GM12878 (cell line): ENCODE measurements around the gene MED10.

Experiments used
- ATF2 ChIP-seq: IDR thresholded peaks from 2 replicates; pipeline ENCODE4 v1.6.1; 2012; ENCODE audit warnings: low read length, inconsistent platforms
- CREM ChIP-seq: IDR thresholded peaks from 2 replicates; pipeline ENCODE4 v1.6.1; 2014; ENCODE audit warnings: antibody characterized with exemption, low read depth
- CTCF ChIP-seq, 3 experiments: IDR thresholded peaks in 2 of 3; conservative IDR thresholded peaks in 1 of 3; 2 replicates each; pipeline ENCODE4 v1.5.1; 2011; ENCODE audit warnings: low read depth in 3 of 3, low read length in 3 of 3, mild to moderate bottlenecking in 3 of 3, control low read depth in 2 of 3, moderate library complexity in 2 of 3, inconsistent platforms in 1 of 3, mixed read lengths in 1 of 3; ENCODE audit not compliant: control insufficient read depth in 2 of 3, insufficient read depth in 1 of 3; ENCODE audit errors: extremely low read depth in 1 of 3
- EZH2 ChIP-seq: IDR thresholded peaks from 2 replicates; pipeline ENCODE4 v1.6.1; 2012; ENCODE audit warnings: low read depth, mild to moderate bottlenecking, control low read depth, inconsistent platforms, low read length, borderline replicate concordance; ENCODE audit not compliant: control insufficient read depth
- HDGF ChIP-seq: fragments of 450-650 bp; IDR thresholded peaks from 2 replicates; pipeline ENCODE4 v1.6.1; 2016; ENCODE audit warnings: antibody characterized with exemption
- IKZF2 ChIP-seq, 2 experiments: fragments of 450-650 bp; IDR thresholded peaks; 2 replicates each; pipeline ENCODE4 v1.6.1; 2017; ENCODE audit warnings: mild to moderate bottlenecking in 2 of 2, moderate library complexity in 2 of 2
- POLR2AphosphoS5 ChIP-seq: IDR thresholded peaks from 2 replicates; pipeline ENCODE4 v1.6.1; 2011; ENCODE audit warnings: mild to moderate bottlenecking, low read length, inconsistent platforms
- POU2F2 ChIP-seq: IDR thresholded peaks from 3 replicates; pipeline ENCODE4 v1.6.1; 2011; ENCODE audit warnings: low read depth, mild to moderate bottlenecking, low read length, borderline replicate concordance
- SIX5 ChIP-seq: IDR thresholded peaks from 2 replicates; pipeline ENCODE4 v1.6.1; 2011; ENCODE audit warnings: mild to moderate bottlenecking, low read depth, low read length, moderate library complexity; ENCODE audit not compliant: severe bottlenecking
- USF2 ChIP-seq: IDR thresholded peaks from 2 replicates; pipeline ENCODE4 v1.6.1; 2011; ENCODE audit warnings: low read depth, low read length, improper control_type of control experiment, borderline replicate concordance
- ZNF207 ChIP-seq: fragments of 450-650 bp; IDR thresholded peaks from 2 replicates; pipeline ENCODE4 v1.6.1; 2014; ENCODE audit warnings: antibody characterized with exemption, mild to moderate bottlenecking, borderline replicate concordance
- ZNF274 ChIP-seq: IDR thresholded peaks from one replicate; pipeline ENCODE4 v1.8.0; 2011; ENCODE audit not compliant: insufficient read length, insufficient read depth

GRCh38 chr5:6410421-6410820, 32.1 kb upstream of the MED10 start:
- TF ChIP-seq USF2 (no peak), CTCF (IDR thresholded peaks at IDR 0.05 in 2 of 3, conservative IDR thresholded peaks at IDR 0.05 in 1 of 3; ENCODE audit: control insufficient read depth in 2 of 3, extremely low read depth in 1 of 3, insufficient read depth in 1 of 3, low read depth in 3 of 3, low read length in 3 of 3) (no peak), POU2F2 (no peak), HDGF (no peak), ZNF274 (no peak), SIX5 (no peak), POLR2AphosphoS5 (no peak), IKZF2 (IDR thresholded peaks at IDR 0.05) (no peak), ATF2 (no peak), CREM (no peak), ZNF207 (no peak), EZH2 (no peak)
